ENCODE measurements around the gene MYH11. TPM values are rescaled to one million over a fixed set of nuclear protein-coding genes. Genes with fewer than 3 reads are reported as not detected.

The MYH11 gene
- polyA plus RNA-seq, 1 donor (not counting 4 experiments of a cell fraction or from before 2014, with no cell fraction given) = not detected

GRCh38 chr16:15748654-15749053 lies 108.2 kb downstream of the MYH11 start:
- Histone ChIP-seq H3K27ac (ENCODE audit: control insufficient read depth, insufficient read depth, low read length) (no peak overlapping the region), H3K36me3 (ENCODE audit: control insufficient read depth in 2 of 2, extremely low read depth in 1 of 2, insufficient read depth in 2 of 2, low read length in 2 of 2) (no peaks in the 10 kb centered on the region), H3K4me1 (ENCODE audit: control insufficient read depth, extremely low read depth, insufficient read depth, low read length) (no peaks in the 10 kb centered on the region), H3K4me2 (ENCODE audit: control insufficient read depth, extremely low read depth, insufficient read depth, low read depth, low read length) (no peak overlapping the region), H2AFZ (ENCODE audit: control insufficient read depth, low read length) (no peak overlapping the region), H3K9me3 (ENCODE audit: control insufficient read depth, low read depth, low read length) (no peaks in the 10 kb centered on the region), H3K79me2 (ENCODE audit: control insufficient read depth, insufficient read depth, low read length) (no peaks in the 10 kb centered on the region), H4K20me1 (ENCODE audit: control insufficient read depth, extremely low read depth, insufficient read depth, low read length) (no peaks in the 10 kb centered on the region), H3K27me3 (ENCODE audit: control insufficient read depth, extremely low read depth, insufficient read depth, low read length) (no peaks in the 10 kb centered on the region), H3K9me1 (ENCODE audit: control insufficient read depth, extremely low read depth, insufficient read depth, low read length) (no peaks in the 10 kb centered on the region), H3K4me3 (ENCODE audit: control insufficient read depth in 2 of 3, extremely low read depth in 1 of 3, insufficient read depth in 2 of 3, low read depth in 1 of 3, low read length in 3 of 3) (no peak overlapping the region), H3K9ac (ENCODE audit: control insufficient read depth, extremely low read depth, insufficient read depth, low read length) (no peak overlapping the region)
- FAIRE-seq (no peak), DNase-seq (ENCODE audit: low read depth, low spot score) (no peak)
- TF ChIP-seq EZH2 (IDR thresholded peaks at IDR 0.05; ENCODE audit: low read length) (no peak), CTCF (optimal IDR thresholded peaks at IDR 0.05 in 1 of 3, IDR thresholded peaks at IDR 0.05 in 1 of 3, conservative IDR thresholded peaks at IDR 0.05 in 1 of 3; ENCODE audit: extremely low read depth in 1 of 3, insufficient read depth in 2 of 3, low read length in 3 of 3) (no peak)
- dilution Hi-C loops (cut with MboI; ENCODE audit: extremely low pct_ligation_motif_present, low sequenced_read_pairs) = no loop called here

- H3K9ac ChIP-seq (ENCODE audit: control insufficient read depth, extremely low read depth, insufficient read depth, low read length) = no peak overlapping the region
- no peak overlapping the region for H3K4me3 ChIP-seq (ENCODE audit: control insufficient read depth in 2 of 3, extremely low read depth in 1 of 3, insufficient read depth in 2 of 3, low read depth in 1 of 3, low read length in 3 of 3)
- FAIRE-seq = no peak
- H3K4me2 ChIP-seq (ENCODE audit: control insufficient read depth, extremely low read depth, insufficient read depth, low read depth, low read length) = no peak overlapping the region
- H4K20me1 ChIP-seq (ENCODE audit: control insufficient read depth, extremely low read depth, insufficient read depth, low read length) = no peaks in the 10 kb centered on the region
- no peaks in the 10 kb centered on the region for H3K79me2 ChIP-seq (ENCODE audit: control insufficient read depth, insufficient read depth, low read length)
- H3K27me3 ChIP-seq (ENCODE audit: control insufficient read depth, extremely low read depth, insufficient read depth, low read length) = no peaks in the 10 kb centered on the region
- no peak for DNase-seq (ENCODE audit: low read depth, low spot score)
- H3K9me1 ChIP-seq (ENCODE audit: control insufficient read depth, extremely low read depth, insufficient read depth, low read length) = no peaks in the 10 kb centered on the region
- TF ChIP-seq CTCF (optimal IDR thresholded peaks at IDR 0.05 in 1 of 3, IDR thresholded peaks at IDR 0.05 in 1 of 3, conservative IDR thresholded peaks at IDR 0.05 in 1 of 3; ENCODE audit: extremely low read depth in 1 of 3, insufficient read depth in 2 of 3, low read length in 3 of 3) (no peak), EZH2 (IDR thresholded peaks at IDR 0.05; ENCODE audit: low read length) (no peak)
- no peak overlapping the region for H3K27ac ChIP-seq (ENCODE audit: control insufficient read depth, insufficient read depth, low read length)
- no peaks in the 10 kb centered on the region for H3K4me1 ChIP-seq (ENCODE audit: control insufficient read depth, extremely low read depth, insufficient read depth, low read length)
- dilution Hi-C loops (cut with MboI; ENCODE audit: extremely low pct_ligation_motif_present, low sequenced_read_pairs) = no loop called here
- no peak overlapping the region for H2AFZ ChIP-seq (ENCODE audit: control insufficient read depth, low read length)
- H3K36me3 ChIP-seq (ENCODE audit: control insufficient read depth in 2 of 2, extremely low read depth in 1 of 2, insufficient read depth in 2 of 2, low read length in 2 of 2) = no peaks in the 10 kb centered on the region
- no peaks in the 10 kb centered on the region for H3K9me3 ChIP-seq (ENCODE audit: control insufficient read depth, low read depth, low read length)
These were observed 108.9 kb downstream of the MYH11 start for GRCh38 chr16:15747937-15748336.
